H9 (cell line): ENCODE measurements around the gene COA4. TPM values are rescaled to one million over a fixed set of nuclear protein-coding genes. Genes with fewer than 3 reads are reported as not detected.

Experiments
- DNase-seq: peaks from one replicate; pipeline ENCODE4 v3.0.0-alpha.2; 2017
- H2AFZ ChIP-seq: one replicate; pipeline ENCODE4 v1.6.1; 2013; ENCODE audit warnings: mild to moderate bottlenecking, low read length, control low read depth, moderate library complexity
- H2AK5ac ChIP-seq: 2 replicates; pipeline ENCODE4 v1.6.1; 2013; ENCODE audit warnings: low read length, control low read depth, mixed read lengths; ENCODE audit not compliant: insufficient read length
- H2BK120ac ChIP-seq: one replicate; pipeline ENCODE4 v1.6.1; 2013; ENCODE audit warnings: low read depth, mild to moderate bottlenecking, low read length, control low read depth, inconsistent platforms; ENCODE audit not compliant: poor library complexity, severe bottlenecking
- H2BK12ac ChIP-seq: 2 replicates; pipeline ENCODE4 v1.6.1; 2013; ENCODE audit warnings: low read length, control low read depth, mixed read lengths, low read depth; ENCODE audit not compliant: insufficient read length
- H2BK15ac ChIP-seq: 2 replicates; pipeline ENCODE4 v1.6.1; 2013; ENCODE audit warnings: low read depth, low read length, control low read depth
- H2BK20ac ChIP-seq: one replicate; pipeline ENCODE4 v1.6.1; 2013; ENCODE audit warnings: low read depth, mild to moderate bottlenecking, low read length, control low read depth, inconsistent platforms; ENCODE audit not compliant: poor library complexity, severe bottlenecking
- H2BK5ac ChIP-seq: 2 replicates; pipeline ENCODE4 v1.6.1; 2013; ENCODE audit warnings: low read length, control low read depth, mixed read lengths; ENCODE audit not compliant: insufficient read length
- H3K14ac ChIP-seq: 2 replicates; pipeline ENCODE4 v1.6.1; 2013; ENCODE audit warnings: low read length, control low read depth; ENCODE audit not compliant: insufficient read depth
- H3K18ac ChIP-seq: 2 replicates; pipeline ENCODE4 v1.6.1; 2013; ENCODE audit warnings: low read depth, mild to moderate bottlenecking, mixed read lengths, low read length, control low read depth; ENCODE audit not compliant: insufficient read length
- H3K23ac ChIP-seq: 2 replicates; pipeline ENCODE4 v1.6.1; 2013; ENCODE audit warnings: low read length, control low read depth, mixed read lengths, low read depth; ENCODE audit not compliant: insufficient read length
- H3K23me2 ChIP-seq: 2 replicates; pipeline ENCODE4 v1.6.1; 2013; ENCODE audit warnings: low read depth, mild to moderate bottlenecking, mixed read lengths, low read length, control low read depth; ENCODE audit not compliant: insufficient read length, poor library complexity, severe bottlenecking
- H3K27ac ChIP-seq: 2 replicates; pipeline ENCODE4 v1.5.1; 2013; ENCODE audit warnings: low read length, control low read depth, mixed read lengths, low read depth; ENCODE audit not compliant: insufficient read length
- H3K27me3 ChIP-seq: 2 replicates; pipeline ENCODE4 v1.6.1; 2013; ENCODE audit warnings: low read length, control low read depth, inconsistent platforms; ENCODE audit not compliant: insufficient read depth
- H3K4ac ChIP-seq: 2 replicates; pipeline ENCODE4 v1.6.1; 2013; ENCODE audit warnings: low read depth, mild to moderate bottlenecking, control low read depth, inconsistent platforms, low read length, moderate library complexity
- H3K4me1 ChIP-seq: 2 replicates; pipeline ENCODE4 v1.6.1; 2013; ENCODE audit warnings: low read length, control low read depth, inconsistent platforms; ENCODE audit not compliant: insufficient read depth
- H3K4me2 ChIP-seq: 2 replicates; pipeline ENCODE4 v1.6.1; 2013; ENCODE audit warnings: low read length, control low read depth, mixed read lengths; ENCODE audit not compliant: insufficient read length, insufficient read depth
- H3K56ac ChIP-seq: 2 replicates; pipeline ENCODE4 v1.6.1; 2013; ENCODE audit warnings: low read depth, mild to moderate bottlenecking, mixed read lengths, low read length, control low read depth; ENCODE audit not compliant: insufficient read length
- H3K79me1 ChIP-seq: 2 replicates; pipeline ENCODE4 v1.6.1; 2013; ENCODE audit warnings: low read depth, mild to moderate bottlenecking, moderate library complexity, low read length, control low read depth, inconsistent platforms; ENCODE audit not compliant: insufficient read depth, poor library complexity, severe bottlenecking
- H3K79me2 ChIP-seq: 2 replicates; pipeline ENCODE4 v1.6.1; 2013; ENCODE audit warnings: low read length, control low read depth, inconsistent platforms; ENCODE audit not compliant: insufficient read depth
- H3K9ac ChIP-seq: 2 replicates; pipeline ENCODE4 v1.6.1; 2013; ENCODE audit warnings: low read length, control low read depth, mixed read lengths; ENCODE audit not compliant: insufficient read length; ENCODE audit errors: extremely low read depth
- H3K9me3 ChIP-seq: one replicate; pipeline ENCODE4 v1.6.1; 2013; ENCODE audit warnings: low read depth, low read length, inconsistent platforms; ENCODE audit not compliant: control insufficient read depth
- H3T11ph ChIP-seq: one replicate; pipeline ENCODE4 v1.6.1; 2013; ENCODE audit warnings: mild to moderate bottlenecking, low read length, control low read depth, inconsistent platforms
- H4K20me1 ChIP-seq: one replicate; pipeline ENCODE4 v1.6.1; 2013; ENCODE audit not compliant: control insufficient read depth, insufficient read length, insufficient read depth
- H4K5ac ChIP-seq: 2 replicates; pipeline ENCODE4 v1.6.1; 2013; ENCODE audit warnings: low read depth, mild to moderate bottlenecking, mixed read lengths, low read length, control low read depth; ENCODE audit not compliant: insufficient read length
- H4K8ac ChIP-seq: replicated peaks from 2 replicates; pipeline ENCODE4 v1.6.1; 2013; ENCODE audit warnings: low read length, control low read depth, mixed read lengths, low read depth; ENCODE audit not compliant: insufficient read length
- H4K91ac ChIP-seq: 2 replicates; pipeline ENCODE4 v1.6.1; 2013; ENCODE audit warnings: low read depth, mild to moderate bottlenecking, moderate library complexity, mixed read lengths, low read length, control low read depth; ENCODE audit not compliant: insufficient read length
- H3K27ac Mint-ChIP-seq, 3 experiments: 2 replicates in 2 of 3; 3 replicates in 1 of 3; pipeline ENCODE4 v1.8.0; 2020 to 2021; ENCODE audit warnings: mixed read lengths in 3 of 3, mild to moderate bottlenecking in 1 of 3, moderate library complexity in 1 of 3
- H3K27me3 Mint-ChIP-seq: 2 replicates; pipeline ENCODE4 v1.8.0; 2021; ENCODE audit warnings: low read depth, mild to moderate bottlenecking, moderate library complexity, mixed read lengths
- H3K36me3 Mint-ChIP-seq, 3 experiments: 2 replicates in 2 of 3; 3 replicates in 1 of 3; pipeline ENCODE4 v1.8.0; 2020 to 2021; ENCODE audit warnings: low read depth in 3 of 3, mixed read lengths in 3 of 3; ENCODE audit not compliant: insufficient read depth in 1 of 3
- H3K4me1 Mint-ChIP-seq, 2 experiments: 2 replicates each; pipeline ENCODE4 v1.8.0; 2020; ENCODE audit warnings: mixed read lengths in 2 of 2
- H3K4me3 Mint-ChIP-seq, 2 experiments: 2 replicates in 1 of 2; 3 replicates in 1 of 2; pipeline ENCODE4 v1.8.0; 2020 to 2021; ENCODE audit warnings: mild to moderate bottlenecking in 2 of 2, mixed read lengths in 2 of 2, moderate library complexity in 1 of 2
- H3K9me3 Mint-ChIP-seq, 2 experiments: 2 replicates in 1 of 2; 3 replicates in 1 of 2; pipeline ENCODE4 v1.8.0; 2020; ENCODE audit warnings: mild to moderate bottlenecking in 2 of 2, mixed read lengths in 2 of 2, moderate library complexity in 1 of 2
- CTCF ChIP-seq: fragments of 200-600 bp; sonication (generic); conservative IDR thresholded peaks from 3 replicates; pipeline ENCODE4 v1.8.0; 2021; ENCODE audit warnings: antibody characterized with exemption, mild to moderate bottlenecking
- total RNA-seq: library from RNA; stranded (reverse); gene quantifications from 2 replicates; pipeline ENCODE4 v1.2.1, GENCODE V29; 2021

Gene COA4
- total RNA-seq, 1 experiment from 2014 or later = 116 TPM

GRCh38 chr11:73913472-73913871 lies 36.8 kb upstream of the COA4 start:
- Histone ChIP-seq H3K27me3 (no peaks in the 10 kb centered on the region), H3K14ac (no peak overlapping the region), H2BK20ac (no peak overlapping the region), H4K5ac (no peak overlapping the region), H3K9me3 (no peaks in the 10 kb centered on the region), H3K79me2 (no peaks in the 10 kb centered on the region), H3K27ac (no peak overlapping the region), H3T11ph (no peak overlapping the region), H2AK5ac (no peak overlapping the region), H4K91ac (no peak overlapping the region), H2BK120ac (no peak overlapping the region), H2BK15ac (no peak overlapping the region), H4K20me1 (no peaks in the 10 kb centered on the region), H2BK5ac (no peak overlapping the region), H3K23me2 (no peaks in the 10 kb centered on the region), H2AFZ (no peak overlapping the region), H3K9ac (no peak overlapping the region), H3K4ac (no peak overlapping the region), H2BK12ac (no peak overlapping the region), H3K18ac (no peak overlapping the region), H3K4me1 (no peaks in the 10 kb centered on the region), H3K56ac (no peak overlapping the region), H3K23ac (no peak overlapping the region), H3K79me1 (no peaks in the 10 kb centered on the region), H4K8ac (no peak overlapping the region), H3K4me2 (no peak overlapping the region)
- H3K27ac Mint-ChIP-seq = no peak overlapping the region
- DNase-seq = no peak
- H3K9me3 Mint-ChIP-seq = no peaks in the 10 kb centered on the region
- H3K4me1 Mint-ChIP-seq = no peaks in the 10 kb centered on the region
- H3K36me3 Mint-ChIP-seq = peaks cover 10 to 38% (median 31%) of the 10 kb centered on the region in 3 experiments; a peak in 6 of 7 replicates
- H3K27me3 Mint-ChIP-seq = no peaks in the 10 kb centered on the region
- no peak for TF ChIP-seq CTCF
- no peak overlapping the region for H3K4me3 Mint-ChIP-seq
